Karpas-422 (cell line): ENCODE data around the gene NAT14. TPM values are rescaled to one million over a fixed set of nuclear protein-coding genes. Genes with fewer than 3 reads are reported as not detected.

Source experiments
- DNase-seq: peaks from one replicate; pipeline ENCODE4 v3.0.0-alpha.2; 2015
- H2AFZ ChIP-seq: fragments of 200-600 bp; sonication (generic); 2 replicates; pipeline ENCODE4 v1.6.1; 2014; ENCODE audit warnings: antibody characterized with exemption, low read length, mixed read lengths
- H3K27ac ChIP-seq: fragments of 200-600 bp; sonication (generic); 2 replicates; pipeline ENCODE4 v1.5.1; 2014; ENCODE audit warnings: mild to moderate bottlenecking, low read length, moderate library complexity
- H3K27me3 ChIP-seq: fragments of 200-600 bp; sonication (generic); 2 replicates; pipeline ENCODE4 v1.6.1; 2014; ENCODE audit warnings: low read length, mixed read lengths
- H3K36me3 ChIP-seq: fragments of 200-600 bp; sonication (generic); 2 replicates; pipeline ENCODE4 v1.6.1; 2014; ENCODE audit warnings: low read length, mixed read lengths; ENCODE audit not compliant: insufficient read depth
- H3K4me1 ChIP-seq: fragments of 200-600 bp; sonication (generic); 2 replicates; pipeline ENCODE4 v1.6.1; 2014; ENCODE audit warnings: mild to moderate bottlenecking, low read length, mixed read lengths
- H3K4me2 ChIP-seq: fragments of 200-600 bp; sonication (generic); 2 replicates; pipeline ENCODE4 v1.6.1; 2014; ENCODE audit warnings: low read length, low read depth, mild to moderate bottlenecking; ENCODE audit not compliant: poor library complexity, severe bottlenecking
- H3K4me3 ChIP-seq: fragments of 200-600 bp; sonication (generic); 2 replicates; pipeline ENCODE4 v1.5.1; 2014; ENCODE audit warnings: mild to moderate bottlenecking, antibody characterized with exemption, low read length, mixed read lengths
- H3K79me2 ChIP-seq: fragments of 200-600 bp; sonication (generic); 2 replicates; pipeline ENCODE4 v1.6.1; 2014; ENCODE audit warnings: mild to moderate bottlenecking, low read length, mixed read lengths
- H3K9ac ChIP-seq: fragments of 200-600 bp; sonication (generic); 2 replicates; pipeline ENCODE4 v1.6.0; 2014; ENCODE audit warnings: low read length
- H3K9me2 ChIP-seq: fragments of 200-600 bp; sonication (generic), shearing (Covaris generic); replicated peaks from 2 replicates; pipeline ENCODE4 v1.6.0; 2014; ENCODE audit warnings: mild to moderate bottlenecking, low read length, moderate library complexity; ENCODE audit not compliant: insufficient read depth
- H3K9me3 ChIP-seq: fragments of 300-700, 200-600 bp; sonication (generic); 2 replicates; pipeline ENCODE4 v1.6.1; 2014; ENCODE audit warnings: low read length, mixed read lengths
- H4K20me1 ChIP-seq: fragments of 200-600 bp; sonication (generic); 2 replicates; pipeline ENCODE4 v1.6.1; 2014; ENCODE audit warnings: mild to moderate bottlenecking, antibody characterized with exemption, low read length, low read depth; ENCODE audit not compliant: insufficient read depth
- total RNA-seq: library from RNA; depleted of rRNA; stranded (reverse); fragments of >200 nt; shearing (Covaris generic); gene quantifications from 2 replicates; pipeline ENCODE4 v1.2.3, GENCODE V29; 2014; ENCODE audit warnings: low replicate concordance; rRNA removed

NAT14 gene
- 29.7 and 57.2 TPM in 2 replicates for total RNA-seq

GRCh38 chr19:55484593-55485438, at the start of gene NAT14:
TSS of gene NAT14 (plus strand) at chr19:55485188. CDS start at chr19:55485709, 521 bp downstream.
- peak within 1 kb of the TSS; percentile 75 for H3K4me3 ChIP-seq

GRCh38 chr19:55436847-55437246, 48.1 kb upstream of the NAT14 start:
- H3K9ac ChIP-seq: no peak overlapping the region
- H3K4me1 ChIP-seq: no peaks in the 10 kb centered on the region
- no peak overlapping the region for H2AFZ ChIP-seq
- no peak overlapping the region for H3K27ac ChIP-seq
- H3K9me2 ChIP-seq: no peaks in the 10 kb centered on the region
- no peaks in the 10 kb centered on the region for H3K79me2 ChIP-seq
- no peak overlapping the region for H3K4me2 ChIP-seq
- no peaks in the 10 kb centered on the region for H4K20me1 ChIP-seq
- H3K27me3 ChIP-seq: no peaks in the 10 kb centered on the region
- H3K36me3 ChIP-seq: no peaks in the 10 kb centered on the region
- no peak for DNase-seq
- no peaks in the 10 kb centered on the region; the same call in 1 of the 2 replicates for H3K9me3 ChIP-seq
- H3K4me3 ChIP-seq: no peak overlapping the region

More at GRCh38 chr19:55484593-55485438, at the start of gene NAT14:
- peak within 1 kb of the TSS; percentile 66 for H2AFZ ChIP-seq
- peak within 1 kb of the TSS; percentile 81 for H3K4me2 ChIP-seq
- H3K9me3 ChIP-seq: no peaks in the 10 kb centered on the region
- H3K9ac ChIP-seq: peak within 1 kb of the TSS; percentile 86
- H3K27me3 ChIP-seq: no peaks in the 10 kb centered on the region
- peaks cover 9% of the 10 kb centered on the region; the same call in 1 of the 2 replicates for H4K20me1 ChIP-seq
- H3K36me3 ChIP-seq: no peaks in the 10 kb centered on the region
- DNase-seq: peak; percentile 95
- H3K4me1 ChIP-seq: peaks cover 31% of the 10 kb centered on the region
- peaks cover under 1% of the 10 kb centered on the region for H3K79me2 ChIP-seq
- no peak within 1 kb of the TSS for H3K27ac ChIP-seq
- H3K9me2 ChIP-seq: no peaks in the 10 kb centered on the region

- Histone ChIP-seq H3K79me2 (no peaks in the 10 kb centered on the region), H3K4me1 (no peaks in the 10 kb centered on the region), H2AFZ (no peak overlapping the region), H3K9me2 (no peaks in the 10 kb centered on the region), H3K27ac (no peak overlapping the region), H3K9me3 (no peaks in the 10 kb centered on the region; the same call in 1 of the 2 replicates), H3K4me2 (no peak overlapping the region), H3K27me3 (no peaks in the 10 kb centered on the region), H3K4me3 (no peak overlapping the region), H3K36me3 (no peaks in the 10 kb centered on the region), H4K20me1 (no peaks in the 10 kb centered on the region), H3K9ac (no peak overlapping the region)
- DNase-seq: peak; percentile 83
Measured at GRCh38 chr19:55437410-55437809, 47.6 kb upstream of the NAT14 start.

GRCh38 chr19:55439052-55439451, 45.9 kb upstream of the NAT14 start:
- Histone ChIP-seq H3K79me2 (no peaks in the 10 kb centered on the region), H3K27me3 (no peaks in the 10 kb centered on the region), H3K4me3 (no peak overlapping the region), H3K4me1 (no peaks in the 10 kb centered on the region), H3K27ac (no peak overlapping the region), H2AFZ (no peak overlapping the region), H3K36me3 (no peaks in the 10 kb centered on the region), H3K9ac (no peak overlapping the region), H3K4me2 (no peak overlapping the region), H4K20me1 (no peaks in the 10 kb centered on the region), H3K9me2 (no peaks in the 10 kb centered on the region), H3K9me3 (no peaks in the 10 kb centered on the region; the same call in 1 of the 2 replicates)
- DNase-seq: no peak

GRCh38 chr19:55440411-55441105, 44.4 kb upstream of the NAT14 start:
- H4K20me1 ChIP-seq: no peaks in the 10 kb centered on the region
- H3K9me2 ChIP-seq: no peaks in the 10 kb centered on the region
- no peaks in the 10 kb centered on the region for H3K36me3 ChIP-seq
- H3K27ac ChIP-seq: no peak overlapping the region
- no peaks in the 10 kb centered on the region for H3K27me3 ChIP-seq
- H3K4me3 ChIP-seq: no peak overlapping the region
- H3K9ac ChIP-seq: no peak overlapping the region
- no peaks in the 10 kb centered on the region for H3K4me1 ChIP-seq
- no peaks in the 10 kb centered on the region for H3K79me2 ChIP-seq
- DNase-seq: no peak
- no peak overlapping the region for H3K4me2 ChIP-seq
- H2AFZ ChIP-seq: no peak overlapping the region
- no peaks in the 10 kb centered on the region for H3K9me3 ChIP-seq

- no peak overlapping the region for H3K4me3 ChIP-seq
- H4K20me1 ChIP-seq: no peaks in the 10 kb centered on the region
- H2AFZ ChIP-seq: no peak overlapping the region
- no peaks in the 10 kb centered on the region for H3K9me2 ChIP-seq
- H3K27me3 ChIP-seq: no peaks in the 10 kb centered on the region
- no peaks in the 10 kb centered on the region for H3K9me3 ChIP-seq
- no peaks in the 10 kb centered on the region for H3K4me1 ChIP-seq
- no peak overlapping the region for H3K4me2 ChIP-seq
- no peak for DNase-seq
- no peaks in the 10 kb centered on the region for H3K36me3 ChIP-seq
- no peak overlapping the region for H3K9ac ChIP-seq
- H3K27ac ChIP-seq: no peak overlapping the region
- no peaks in the 10 kb centered on the region for H3K79me2 ChIP-seq
Measured at GRCh38 chr19:55441319-55441691, 43.7 kb upstream of the NAT14 start.

GRCh38 chr19:55441692-55442321, 43.2 kb upstream of the NAT14 start:
- Histone ChIP-seq H3K9me3 (no peaks in the 10 kb centered on the region), H3K9ac (no peak overlapping the region), H3K4me2 (no peak overlapping the region), H2AFZ (no peak overlapping the region), H3K27me3 (no peaks in the 10 kb centered on the region), H3K9me2 (no peaks in the 10 kb centered on the region), H4K20me1 (no peaks in the 10 kb centered on the region), H3K4me3 (no peak overlapping the region), H3K4me1 (no peaks in the 10 kb centered on the region), H3K79me2 (no peaks in the 10 kb centered on the region), H3K36me3 (no peaks in the 10 kb centered on the region), H3K27ac (no peak overlapping the region)
- DNase-seq: no peak
